GM10266 (cell line): Measurements from ENCODE around the gene GPR161.

Experiments
- DNase-seq: peaks from one replicate; pipeline ENCODE4 v3.0.0; 2012; ENCODE audit errors: extremely low spot score
- TF ChIP-seq, protein P1 (sequence below): IDR thresholded peaks from 2 replicates; pipeline ENCODE4 v1.5.1; 2012; ENCODE audit warnings: mild to moderate bottlenecking, low read depth; ENCODE audit not compliant: control insufficient read depth, insufficient read depth; ENCODE audit errors: missing control alignments

GPR161 gene

DNA sequence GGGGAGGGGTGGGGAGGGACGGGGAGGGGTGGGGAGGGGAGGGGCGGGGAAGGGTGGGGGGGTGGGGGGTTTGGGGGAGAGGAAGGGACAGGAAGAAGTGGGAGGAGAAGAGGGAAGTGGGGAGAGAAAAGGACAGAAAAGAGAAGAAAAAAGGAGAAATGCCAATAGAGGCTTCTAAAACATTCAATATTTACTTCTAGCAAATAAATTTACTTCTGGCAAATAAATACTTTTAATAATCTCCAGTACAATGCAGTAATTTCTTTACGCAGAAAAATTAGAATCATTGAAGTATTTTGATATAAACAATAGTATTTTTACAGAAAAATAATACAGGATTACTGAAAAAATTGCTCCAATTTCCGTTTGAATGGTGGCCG, 9.4 kb upstream of the GPR161 start:
- TF ChIP-seq, protein P1, sequence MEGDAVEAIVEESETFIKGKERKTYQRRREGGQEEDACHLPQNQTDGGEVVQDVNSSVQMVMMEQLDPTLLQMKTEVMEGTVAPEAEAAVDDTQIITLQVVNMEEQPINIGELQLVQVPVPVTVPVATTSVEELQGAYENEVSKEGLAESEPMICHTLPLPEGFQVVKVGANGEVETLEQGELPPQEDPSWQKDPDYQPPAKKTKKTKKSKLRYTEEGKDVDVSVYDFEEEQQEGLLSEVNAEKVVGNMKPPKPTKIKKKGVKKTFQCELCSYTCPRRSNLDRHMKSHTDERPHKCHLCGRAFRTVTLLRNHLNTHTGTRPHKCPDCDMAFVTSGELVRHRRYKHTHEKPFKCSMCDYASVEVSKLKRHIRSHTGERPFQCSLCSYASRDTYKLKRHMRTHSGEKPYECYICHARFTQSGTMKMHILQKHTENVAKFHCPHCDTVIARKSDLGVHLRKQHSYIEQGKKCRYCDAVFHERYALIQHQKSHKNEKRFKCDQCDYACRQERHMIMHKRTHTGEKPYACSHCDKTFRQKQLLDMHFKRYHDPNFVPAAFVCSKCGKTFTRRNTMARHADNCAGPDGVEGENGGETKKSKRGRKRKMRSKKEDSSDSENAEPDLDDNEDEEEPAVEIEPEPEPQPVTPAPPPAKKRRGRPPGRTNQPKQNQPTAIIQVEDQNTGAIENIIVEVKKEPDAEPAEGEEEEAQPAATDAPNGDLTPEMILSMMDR, result no peak
- no peak for DNase-seq

- peak; percentile 92 for DNase-seq
- TF ChIP-seq, protein P1, result peak; percentile 100
These were observed 8.7 kb upstream of the GPR161 start for GRCh38 chr1:168145184-168146159.

DNA sequence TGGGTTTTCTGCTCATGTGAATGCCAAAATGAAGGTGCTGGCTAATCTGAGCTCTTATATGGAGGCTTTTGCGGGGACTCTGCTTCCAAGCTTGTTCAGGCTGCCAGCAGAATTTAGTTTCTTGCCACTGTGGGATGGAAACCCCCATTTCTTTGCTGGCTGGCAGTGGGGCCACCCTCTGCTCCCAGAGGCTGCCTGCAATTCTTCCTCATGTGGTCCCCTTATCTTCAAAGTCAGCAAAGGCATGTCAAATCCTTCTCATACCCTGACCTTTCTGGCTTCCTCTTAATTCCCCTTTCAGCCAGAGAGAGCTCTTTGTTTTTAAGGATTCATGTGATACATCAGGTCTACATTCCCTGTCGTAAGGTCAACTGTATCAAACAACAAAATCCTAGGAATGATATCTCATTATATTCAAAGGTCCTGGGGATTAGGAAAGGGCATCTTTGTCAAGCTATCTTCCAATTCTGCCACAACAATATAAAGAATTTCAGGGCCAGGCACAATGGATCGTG, 5.2 kb upstream of the GPR161 start:
- DNase-seq, result no peak
- TF ChIP-seq, protein P1, result no peak

- DNase-seq, result no peak
- TF ChIP-seq, protein P1, result no peak
These were observed 2.3 kb upstream of the GPR161 start for GRCh38 chr1:168139070-168139469.

- no peak for DNase-seq
- TF ChIP-seq, protein P1, result no peak
These were observed 1.4 kb upstream of the GPR161 start for GRCh38 chr1:168138134-168138533.

- TF ChIP-seq, protein P1, result no peak
- no peak for DNase-seq
These were observed 738 bp upstream of the GPR161 start for GRCh38 chr1:168137515-168137821.

DNA sequence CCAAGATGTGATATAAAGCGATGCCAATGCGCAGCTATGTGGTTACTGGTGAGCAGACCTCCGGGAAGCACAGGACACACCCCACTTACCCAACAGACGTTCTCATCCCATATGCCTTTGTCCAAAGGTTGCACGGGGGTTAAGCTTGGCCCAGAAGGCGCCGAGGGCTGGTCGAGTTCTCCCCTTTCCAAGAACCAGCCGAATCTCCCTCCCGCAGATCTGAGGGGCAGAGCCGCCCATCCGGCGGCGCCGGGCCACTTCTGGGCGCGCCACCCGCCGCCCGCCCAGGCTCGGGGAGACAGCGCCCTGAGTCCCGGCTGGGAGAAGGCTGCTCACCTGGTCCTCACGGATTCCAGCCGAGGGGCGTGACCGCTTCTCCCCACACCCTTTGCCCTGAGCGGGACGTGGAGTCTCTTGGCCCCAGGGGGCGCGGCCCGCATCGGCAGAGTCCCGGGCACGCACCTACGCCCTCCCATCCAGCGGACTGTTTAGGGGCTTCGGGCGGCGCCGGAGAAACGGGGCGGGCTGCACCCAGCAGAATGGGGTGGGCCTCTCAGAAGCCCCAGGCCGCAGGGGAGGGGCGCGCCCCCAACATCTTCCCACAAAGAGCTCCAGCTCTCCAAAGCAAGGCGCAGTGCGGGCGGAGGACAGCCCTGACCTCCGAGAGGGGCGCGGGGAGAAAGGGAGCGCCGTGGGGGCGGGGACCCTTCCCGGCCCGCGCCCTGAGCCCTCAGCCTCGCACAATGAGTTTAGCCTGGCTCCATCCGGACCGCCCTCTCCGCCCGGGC, 615 bp downstream of the GPR161 start:
- TF ChIP-seq, protein P1, result no peak
- peak; percentile 39 for DNase-seq
